Measurements from ENCODE around the gene EYS. TPM values are rescaled to one million over a fixed set of nuclear protein-coding genes. Genes with fewer than 3 reads are reported as not detected.

The EYS gene
- total and polyA plus RNA-seq, 9 of the 15 experiments (the other 6 are each of a cell fraction or from before 2014, with no cell fraction given) = 0.03 to 0.36 (median 0.10) TPM; not detected in 2

DNA sequence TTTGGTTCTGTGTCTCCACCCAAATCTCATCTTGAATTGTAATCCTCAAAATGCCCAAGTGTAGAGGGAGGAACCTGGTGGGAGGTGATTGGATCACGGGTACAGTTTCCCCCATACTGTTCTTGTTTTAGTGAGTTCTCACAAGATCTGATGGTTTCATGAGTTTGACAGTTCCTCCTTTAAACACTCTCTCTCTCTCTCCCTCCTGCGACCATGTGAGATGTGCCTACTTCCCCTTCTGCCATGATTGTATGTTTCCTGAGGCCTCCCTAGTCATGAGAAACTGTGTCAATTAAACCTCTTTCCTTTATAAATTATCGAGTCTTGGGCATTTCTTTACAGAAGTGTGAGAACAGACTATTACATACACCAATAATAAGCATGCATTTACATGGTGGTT, 12.1 kb upstream of the EYS start:
- 0% methylated on average over 3 of the region's 3 CpGs for WGBS (ENCODE audit: insufficient coverage, low coverage, missing lambda C conversion rate)
- POLR2A ChIA-PET = no interaction called here

DNA sequence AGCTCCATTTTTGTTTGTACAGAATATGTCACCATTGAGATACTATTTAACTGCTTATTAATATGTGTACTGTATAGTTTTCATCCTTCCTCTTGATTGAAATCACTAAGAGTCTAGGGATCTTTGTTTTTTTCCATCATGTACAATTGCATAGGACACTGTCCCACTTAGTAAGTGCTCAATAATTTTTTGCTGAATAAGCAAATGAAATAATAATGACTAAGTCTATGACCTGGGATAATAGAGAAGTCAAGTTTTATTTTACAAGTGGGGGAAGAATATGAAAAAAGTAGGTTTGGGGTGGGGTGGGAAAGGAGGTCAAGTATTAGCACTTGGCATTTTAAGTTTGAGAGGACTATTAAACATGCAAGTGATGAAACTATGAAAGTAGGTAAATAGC, 4.5 kb upstream of the EYS start:
- CTCF ChIA-PET (ENCODE audit: low intra/inter-chr PET ratio) = no interaction called here
- no peaks in the 10 kb centered on the region for H3K9me3 ChIP-seq (replicated peaks; ENCODE audit: control insufficient read depth, insufficient read depth, low read depth, low read length)
- H3K27me3 ChIP-seq (ENCODE audit: control insufficient read depth in 2 of 2, insufficient read depth in 2 of 2, low read length in 2 of 2) = no peaks in the 10 kb centered on the region
- H3K4me1 ChIP-seq (replicated peaks in 1 of 2; ENCODE audit: control insufficient read depth in 2 of 2, insufficient read depth in 2 of 2, low read length in 2 of 2) = no peaks in the 10 kb centered on the region
- H3K79me2 ChIP-seq (ENCODE audit: control insufficient read depth, insufficient read depth, low read length) = no peaks in the 10 kb centered on the region
- no peak for DNase-seq (ENCODE audit: extremely low read depth in 1 of 4, low spot score in 3 of 4)
- TF ChIP-seq C11orf30 (IDR thresholded peaks at IDR 0.05; ENCODE audit: low read depth) (peak; percentile 52; the same call in 1 of the 2 replicates), ZKSCAN3 (CRISPR knock-in tag; IDR thresholded peaks at IDR 0.05) (no peak), MAFF (IDR thresholded peaks at IDR 0.05; ENCODE audit: low read length) (peak; percentile 65), MAFG (tag; conservative IDR thresholded peaks at IDR 0.05) (peak; percentile 68), MECOM (CRISPR knock-in tag; IDR thresholded peaks at IDR 0.05) (no peak), MAFK (IDR thresholded peaks at IDR 0.05; ENCODE audit: low read length) (peak; percentile 63; the same call in 1 of the 2 replicates), ZNF316 (IDR thresholded peaks at IDR 0.05) (peak; percentile 78)
- TF ChIP-seq, protein P1, sequence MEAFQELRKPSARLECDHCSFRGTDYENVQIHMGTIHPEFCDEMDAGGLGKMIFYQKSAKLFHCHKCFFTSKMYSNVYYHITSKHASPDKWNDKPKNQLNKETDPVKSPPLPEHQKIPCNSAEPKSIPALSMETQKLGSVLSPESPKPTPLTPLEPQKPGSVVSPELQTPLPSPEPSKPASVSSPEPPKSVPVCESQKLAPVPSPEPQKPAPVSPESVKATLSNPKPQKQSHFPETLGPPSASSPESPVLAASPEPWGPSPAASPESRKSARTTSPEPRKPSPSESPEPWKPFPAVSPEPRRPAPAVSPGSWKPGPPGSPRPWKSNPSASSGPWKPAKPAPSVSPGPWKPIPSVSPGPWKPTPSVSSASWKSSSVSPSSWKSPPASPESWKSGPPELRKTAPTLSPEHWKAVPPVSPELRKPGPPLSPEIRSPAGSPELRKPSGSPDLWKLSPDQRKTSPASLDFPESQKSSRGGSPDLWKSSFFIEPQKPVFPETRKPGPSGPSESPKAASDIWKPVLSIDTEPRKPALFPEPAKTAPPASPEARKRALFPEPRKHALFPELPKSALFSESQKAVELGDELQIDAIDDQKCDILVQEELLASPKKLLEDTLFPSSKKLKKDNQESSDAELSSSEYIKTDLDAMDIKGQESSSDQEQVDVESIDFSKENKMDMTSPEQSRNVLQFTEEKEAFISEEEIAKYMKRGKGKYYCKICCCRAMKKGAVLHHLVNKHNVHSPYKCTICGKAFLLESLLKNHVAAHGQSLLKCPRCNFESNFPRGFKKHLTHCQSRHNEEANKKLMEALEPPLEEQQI (IDR thresholded peaks at IDR 0.05) = no peak
- no peaks in the 10 kb centered on the region for H3K36me3 ChIP-seq (ENCODE audit: control insufficient read depth, insufficient read depth, low read length)
- in situ Hi-C loops (cut with MboI) (no loop called here), intact Hi-C loops (cut with micrococcal nuclease) (no loop called here)
- no peak overlapping the region for H3K4me3 ChIP-seq
- H3K9me1 ChIP-seq (ENCODE audit: control insufficient read depth, insufficient read depth, low read length) = no peaks in the 10 kb centered on the region
- no peak overlapping the region for H3K4me2 ChIP-seq (ENCODE audit: insufficient read depth, low read length)
- no peak overlapping the region for H3K27ac ChIP-seq (ENCODE audit: extremely low read depth, low read depth, low read length)
- no TSS peak for BruUV-seq (replicated peaks)
- H2AFZ ChIP-seq (ENCODE audit: low read depth, low read length) = no peak overlapping the region
- FAIRE-seq = no peak
- H3K9ac ChIP-seq (ENCODE audit: insufficient read depth in 1 of 2, low read depth in 2 of 2, low read length in 2 of 2) = no peak overlapping the region
- H4K20me1 ChIP-seq (replicated peaks; ENCODE audit: control insufficient read depth, insufficient read depth, low read length) = no peaks in the 10 kb centered on the region
- ATAC-seq = no peak
- POLR2A ChIA-PET = no interaction called here

More for the DNA sequence above, 12.1 kb upstream of the EYS start:
- no peak overlapping the region for H2AFZ ChIP-seq (ENCODE audit: low read depth, low read length)
- no peak overlapping the region for H3K27ac ChIP-seq (ENCODE audit: extremely low read depth, low read depth, low read length)
- H3K9ac ChIP-seq (ENCODE audit: insufficient read depth in 1 of 2, low read depth in 2 of 2, low read length in 2 of 2) = no peak overlapping the region
- no peak overlapping the region for H3K4me2 ChIP-seq (ENCODE audit: insufficient read depth, low read length)
- no peaks in the 10 kb centered on the region for H3K27me3 ChIP-seq (ENCODE audit: control insufficient read depth in 2 of 2, insufficient read depth in 2 of 2, low read length in 2 of 2)
- no peaks in the 10 kb centered on the region for H3K9me1 ChIP-seq (ENCODE audit: control insufficient read depth, insufficient read depth, low read length)
- TF ChIP-seq ZNF217 (CRISPR knock-in tag; IDR thresholded peaks at IDR 0.05) (no peak), LARP7 (IDR thresholded peaks at IDR 0.05) (no peak), KLF1 (tag; IDR thresholded peaks at IDR 0.05) (no peak), ZNF780A (CRISPR knock-in tag; IDR thresholded peaks at IDR 0.05) (no peak), HNRNPK (IDR thresholded peaks at IDR 0.05; ENCODE audit: low read depth, low read length, poor library complexity, severe bottlenecking) (no peak), CREBBP (IDR thresholded peaks at IDR 0.05; ENCODE audit: low read depth, low read length) (no peak), TOE1 (IDR thresholded peaks at IDR 0.05; ENCODE audit: borderline replicate concordance) (no peak), TOE1 (CRISPR knock-in tag; IDR thresholded peaks at IDR 0.05; ENCODE audit: borderline replicate concordance, low read depth) (no peak)
- no peaks in the 10 kb centered on the region for H3K4me1 ChIP-seq (replicated peaks in 1 of 2; ENCODE audit: control insufficient read depth in 2 of 2, insufficient read depth in 2 of 2, low read length in 2 of 2)
- ATAC-seq = no peak
- FAIRE-seq = no peak
- in situ Hi-C loops (cut with MboI) (no loop called here), intact Hi-C loops (cut with micrococcal nuclease) (no loop called here)
- H4K20me1 ChIP-seq (replicated peaks; ENCODE audit: control insufficient read depth, insufficient read depth, low read length) = no peaks in the 10 kb centered on the region
- no peak for DNase-seq (ENCODE audit: extremely low read depth in 1 of 4, low spot score in 3 of 4)
- no TSS peak for BruUV-seq (replicated peaks)
- H3K79me2 ChIP-seq (ENCODE audit: control insufficient read depth, insufficient read depth, low read length) = no peaks in the 10 kb centered on the region
- no peaks in the 10 kb centered on the region for H3K36me3 ChIP-seq (ENCODE audit: control insufficient read depth, insufficient read depth, low read length)
- CTCF ChIA-PET (ENCODE audit: low intra/inter-chr PET ratio) = no interaction called here
- no peaks in the 10 kb centered on the region for H3K9me3 ChIP-seq (replicated peaks; ENCODE audit: control insufficient read depth, insufficient read depth, low read depth, low read length)
- no peak overlapping the region for H3K4me3 ChIP-seq
